DMS 273 treated with DMSO at 0.1 percent for 48 hours (cell line): ENCODE measurements around the gene EFCC1.

Source experiments
- DNase-seq: peaks from one replicate; lab custom pipeline; 2025; lab: John Stamatoyannopoulos, UW

EFCC1 gene

GRCh38 chr3:129001101-129001805, at the start of gene EFCC1:
EFCC1 (plus strand) TSS chr3:129001304; CDS start chr3:129001629, 325 bp downstream.
- no peak for DNase-seq

GRCh38 chr3:128956440-128956839, 44.7 kb upstream of the EFCC1 start:
- no peak for DNase-seq

GRCh38 chr3:128965280-128965679, 35.8 kb upstream of the EFCC1 start:
- DNase-seq: no peak

GRCh38 chr3:128965818-128966217, 35.3 kb upstream of the EFCC1 start:
- DNase-seq: no peak

GRCh38 chr3:128967748-128968355, 33.3 kb upstream of the EFCC1 start:
- DNase-seq: no peak

GRCh38 chr3:128969993-128970739, 30.9 kb upstream of the EFCC1 start:
- no peak for DNase-seq

- no peak for DNase-seq
These were observed 30.4 kb upstream of the EFCC1 start for GRCh38 chr3:128970740-128971047.

- DNase-seq: no peak
These were observed 29.5 kb upstream of the EFCC1 start for GRCh38 chr3:128971421-128972100.

- no peak for DNase-seq
These were observed 27.0 kb upstream of the EFCC1 start for GRCh38 chr3:128973988-128974564.

GRCh38 chr3:128975276-128975675, 25.8 kb upstream of the EFCC1 start:
- no peak for DNase-seq

GRCh38 chr3:128983293-128984069, 17.6 kb upstream of the EFCC1 start:
- no peak for DNase-seq

- DNase-seq: no peak
These were observed 16.5 kb upstream of the EFCC1 start for GRCh38 chr3:128984596-128984995.

- DNase-seq: no peak
These were observed 13.6 kb upstream of the EFCC1 start for GRCh38 chr3:128987302-128988100.

- DNase-seq: no peak
These were observed 12.8 kb upstream of the EFCC1 start for GRCh38 chr3:128988286-128988685.

GRCh38 chr3:128991355-128991895, 9.7 kb upstream of the EFCC1 start:
- DNase-seq: no peak

GRCh38 chr3:128992926-128993460, 8.1 kb upstream of the EFCC1 start:
- DNase-seq: no peak

GRCh38 chr3:128993461-128994172, 7.5 kb upstream of the EFCC1 start, which contains the start of gene CFAP92:
CFAP92 (minus strand) TSS chr3:128994076; CDS start chr3:128993304, 772 bp downstream.
- DNase-seq: peak; percentile 76

GRCh38 chr3:128994173-128994512, 7.0 kb upstream of the EFCC1 start:
- DNase-seq: no peak
